ENCODE data around the gene TRANK1.

The TRANK1 gene

GRCh38 chr3:36792342-36792741 lies 152.5 kb downstream of the TRANK1 start:
- no peak for FAIRE-seq

GRCh38 chr3:36790765-36791164 lies 154.1 kb downstream of the TRANK1 start:
- no peak for FAIRE-seq

- no peak for FAIRE-seq
Observed at GRCh38 chr3:36786921-36787890, 157.6 kb downstream of the TRANK1 start.

- FAIRE-seq = no peak
Observed at GRCh38 chr3:36784138-36784635, 160.7 kb downstream of the TRANK1 start.

GRCh38 chr3:36777424-36778218 lies 167.2 kb downstream of the TRANK1 start:
- FAIRE-seq = no peak

All from colon (tissue), 2 donors.